ENCODE results near the gene PDXDC1.
"Not testable (repeated sequence)": the region's sequence is repeated elsewhere in the genome, so short reads cannot be mapped to it uniquely, and the experiment has no call there.

PDXDC1 gene

GRCh38 chr16:15023381-15024077, 48.7 kb downstream of the PDXDC1 start:
- not testable (repeated sequence) for H3K27me3 Mint-ChIP-seq

GRCh38 chr16:15024858-15025199, 50.0 kb downstream of the PDXDC1 start:
- peaks cover 12% of the 10 kb centered on the region for H3K36me3 Mint-ChIP-seq
- not testable (repeated sequence) for H3K4me3 Mint-ChIP-seq, H3K27me3 Mint-ChIP-seq, H3K27ac Mint-ChIP-seq, H3K9me3 Mint-ChIP-seq
- peaks cover 16% of the 10 kb centered on the region for H3K4me1 Mint-ChIP-seq

More at GRCh38 chr16:15023381-15024077, 48.7 kb downstream of the PDXDC1 start:
- H3K4me1 Mint-ChIP-seq, result peaks cover 16% of the 10 kb centered on the region
- not testable (repeated sequence) for H3K27ac Mint-ChIP-seq, H3K9me3 Mint-ChIP-seq, H3K4me3 Mint-ChIP-seq
- H3K36me3 Mint-ChIP-seq, result peaks cover 16% of the 10 kb centered on the region

- Mint-ChIP-seq H3K27ac (peak overlapping the region; percentile 48), H3K36me3 (peaks cover 12% of the 10 kb centered on the region), H3K4me1 (peaks cover 16% of the 10 kb centered on the region)
- not testable (repeated sequence) for H3K9me3 Mint-ChIP-seq, H3K4me3 Mint-ChIP-seq, H3K27me3 Mint-ChIP-seq
Observed at GRCh38 chr16:15025234-15025951, 50.6 kb downstream of the PDXDC1 start.

- Mint-ChIP-seq H3K4me1 (peaks cover 18% of the 10 kb centered on the region), H3K36me3 (peaks cover 12% of the 10 kb centered on the region)
- not testable (repeated sequence) for H3K9me3 Mint-ChIP-seq, H3K4me3 Mint-ChIP-seq, H3K27ac Mint-ChIP-seq, H3K27me3 Mint-ChIP-seq
Observed at GRCh38 chr16:15027051-15027450, 52.2 kb downstream of the PDXDC1 start.

GRCh38 chr16:15027503-15028344, 52.9 kb downstream of the PDXDC1 start:
- Mint-ChIP-seq H3K27ac (peak overlapping the region; percentile 53), H3K36me3 (peaks cover 12% of the 10 kb centered on the region), H3K4me1 (peaks cover 20% of the 10 kb centered on the region)
- H3K27me3 Mint-ChIP-seq, H3K4me3 Mint-ChIP-seq, H3K9me3 Mint-ChIP-seq: not testable (repeated sequence)

- H3K27ac Mint-ChIP-seq, H3K27me3 Mint-ChIP-seq, H3K36me3 Mint-ChIP-seq, H3K4me3 Mint-ChIP-seq, H3K9me3 Mint-ChIP-seq: not testable (repeated sequence)
- H3K4me1 Mint-ChIP-seq, result peaks cover 21% of the 10 kb centered on the region
Observed at GRCh38 chr16:15028345-15028715, 53.5 kb downstream of the PDXDC1 start.

- H3K4me1 Mint-ChIP-seq, result peaks cover 21% of the 10 kb centered on the region
- H3K36me3 Mint-ChIP-seq, H3K9me3 Mint-ChIP-seq, H3K27ac Mint-ChIP-seq, H3K27me3 Mint-ChIP-seq, H3K4me3 Mint-ChIP-seq: not testable (repeated sequence)
Observed at GRCh38 chr16:15028801-15029698, 54.2 kb downstream of the PDXDC1 start.

- not testable (repeated sequence) for H3K27ac Mint-ChIP-seq, H3K36me3 Mint-ChIP-seq
Observed at GRCh38 chr16:15029749-15030148, 54.9 kb downstream of the PDXDC1 start.

GRCh38 chr16:15031179-15031578, 56.4 kb downstream of the PDXDC1 start:
- H3K4me1 Mint-ChIP-seq, result peaks cover 15% of the 10 kb centered on the region
- no peak overlapping the region for H3K4me3 Mint-ChIP-seq
- H3K27ac Mint-ChIP-seq, result no peak overlapping the region
- H3K36me3 Mint-ChIP-seq, result peaks cover 5% of the 10 kb centered on the region
- H3K9me3 Mint-ChIP-seq, result no peaks in the 10 kb centered on the region
- H3K27me3 Mint-ChIP-seq, result no peaks in the 10 kb centered on the region

More at GRCh38 chr16:15029749-15030148, 54.9 kb downstream of the PDXDC1 start:
- not testable (repeated sequence) for H3K9me3 Mint-ChIP-seq, H3K4me3 Mint-ChIP-seq, H3K27me3 Mint-ChIP-seq
- H3K4me1 Mint-ChIP-seq, result peaks cover 21% of the 10 kb centered on the region

- H3K27me3 Mint-ChIP-seq, result no peaks in the 10 kb centered on the region
- H3K36me3 Mint-ChIP-seq, result peaks cover 6% of the 10 kb centered on the region
- peaks cover 15% of the 10 kb centered on the region for H3K4me1 Mint-ChIP-seq
- H3K9me3 Mint-ChIP-seq, result no peaks in the 10 kb centered on the region
- H3K4me3 Mint-ChIP-seq, result no peak overlapping the region
- H3K27ac Mint-ChIP-seq, result peak overlapping the region; percentile 38
Observed at GRCh38 chr16:15031586-15031985, 56.8 kb downstream of the PDXDC1 start.

GRCh38 chr16:15032547-15033308, 57.9 kb downstream of the PDXDC1 start:
- Mint-ChIP-seq H3K9me3 (no peaks in the 10 kb centered on the region), H3K4me3 (no peak overlapping the region), H3K27me3 (no peaks in the 10 kb centered on the region), H3K36me3 (peaks cover 7% of the 10 kb centered on the region), H3K27ac (peak overlapping the region; percentile 35), H3K4me1 (peaks cover 15% of the 10 kb centered on the region)

- Mint-ChIP-seq H3K9me3 (no peaks in the 10 kb centered on the region), H3K27ac (no peak overlapping the region), H3K4me3 (no peak overlapping the region)
Observed at GRCh38 chr16:15033309-15033707, 58.5 kb downstream of the PDXDC1 start.

GRCh38 chr16:15034266-15035162, 59.7 kb downstream of the PDXDC1 start:
- Mint-ChIP-seq H3K4me3 (no peak overlapping the region), H3K9me3 (no peaks in the 10 kb centered on the region), H3K4me1 (peaks cover 15% of the 10 kb centered on the region), H3K27me3 (no peaks in the 10 kb centered on the region), H3K27ac (no peak overlapping the region), H3K36me3 (peaks cover 8% of the 10 kb centered on the region)

More at GRCh38 chr16:15033309-15033707, 58.5 kb downstream of the PDXDC1 start:
- Mint-ChIP-seq H3K4me1 (peaks cover 15% of the 10 kb centered on the region), H3K27me3 (no peaks in the 10 kb centered on the region), H3K36me3 (peaks cover 10% of the 10 kb centered on the region)

All from activated naive CD4-positive, alpha-beta T cell treated with anti-CD3 and anti-CD28 coated beads, Interleukin-2, amount 50 U/mL, for 24 hours (primary cell).